Measurements from ENCODE around the gene ZYG11A.

Gene ZYG11A

DNA sequence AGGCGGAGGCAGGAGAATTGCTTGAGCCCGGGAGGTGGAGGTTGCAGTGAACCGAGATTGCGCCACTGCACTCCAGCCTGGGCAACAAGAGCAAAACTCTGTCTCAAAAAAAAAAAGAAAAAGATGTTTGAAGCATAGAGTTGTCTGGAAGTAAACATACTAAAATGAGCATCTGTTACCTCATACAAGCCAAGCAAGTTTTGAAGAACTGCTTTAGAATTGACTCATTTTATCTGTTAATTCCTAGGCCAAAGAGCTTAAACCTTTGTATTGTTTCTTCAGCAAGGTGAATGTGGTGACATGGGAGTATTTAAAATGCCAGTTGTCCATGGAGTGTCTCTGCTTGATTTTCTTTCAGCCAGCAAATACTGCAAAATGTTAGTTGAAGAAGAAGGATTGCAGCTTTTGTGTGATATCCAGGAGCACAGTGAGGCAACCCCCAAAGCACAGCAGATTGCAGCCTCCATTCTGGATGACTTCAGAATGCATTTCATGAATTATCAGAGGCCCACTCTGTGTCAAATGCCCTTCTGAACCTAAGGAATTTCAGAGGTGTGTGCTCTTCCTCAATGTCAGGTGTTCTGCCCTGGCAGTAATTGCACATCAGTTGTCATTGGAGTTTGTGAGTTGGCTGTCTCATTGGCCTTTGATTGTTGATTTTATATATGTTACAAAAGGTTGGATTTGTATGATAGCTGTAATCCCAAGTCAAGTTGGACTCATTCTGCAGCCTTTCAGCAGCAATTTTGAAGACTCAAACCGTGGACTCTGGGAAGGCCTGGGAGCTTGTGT, 50.1 kb downstream of the ZYG11A start:
- DNase-seq (ENCODE audit: extremely low read depth, insufficient read length) = no peak
- no peaks in the 10 kb centered on the region for H3K27me3 ChIP-seq (replicated peaks; ENCODE audit: control insufficient read depth, insufficient read depth, low read length)
- H3K36me3 ChIP-seq (ENCODE audit: control insufficient read depth, insufficient read depth, low read length) = peaks cover 9% of the 10 kb centered on the region
- no peak overlapping the region for H3K4me3 ChIP-seq (replicated peaks; ENCODE audit: low read depth, low read length)
- TF ChIP-seq, protein P1, sequence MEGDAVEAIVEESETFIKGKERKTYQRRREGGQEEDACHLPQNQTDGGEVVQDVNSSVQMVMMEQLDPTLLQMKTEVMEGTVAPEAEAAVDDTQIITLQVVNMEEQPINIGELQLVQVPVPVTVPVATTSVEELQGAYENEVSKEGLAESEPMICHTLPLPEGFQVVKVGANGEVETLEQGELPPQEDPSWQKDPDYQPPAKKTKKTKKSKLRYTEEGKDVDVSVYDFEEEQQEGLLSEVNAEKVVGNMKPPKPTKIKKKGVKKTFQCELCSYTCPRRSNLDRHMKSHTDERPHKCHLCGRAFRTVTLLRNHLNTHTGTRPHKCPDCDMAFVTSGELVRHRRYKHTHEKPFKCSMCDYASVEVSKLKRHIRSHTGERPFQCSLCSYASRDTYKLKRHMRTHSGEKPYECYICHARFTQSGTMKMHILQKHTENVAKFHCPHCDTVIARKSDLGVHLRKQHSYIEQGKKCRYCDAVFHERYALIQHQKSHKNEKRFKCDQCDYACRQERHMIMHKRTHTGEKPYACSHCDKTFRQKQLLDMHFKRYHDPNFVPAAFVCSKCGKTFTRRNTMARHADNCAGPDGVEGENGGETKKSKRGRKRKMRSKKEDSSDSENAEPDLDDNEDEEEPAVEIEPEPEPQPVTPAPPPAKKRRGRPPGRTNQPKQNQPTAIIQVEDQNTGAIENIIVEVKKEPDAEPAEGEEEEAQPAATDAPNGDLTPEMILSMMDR (IDR thresholded peaks at IDR 0.05; ENCODE audit: insufficient read depth, low read length, poor library complexity, severe bottlenecking) = no peak

DNA sequence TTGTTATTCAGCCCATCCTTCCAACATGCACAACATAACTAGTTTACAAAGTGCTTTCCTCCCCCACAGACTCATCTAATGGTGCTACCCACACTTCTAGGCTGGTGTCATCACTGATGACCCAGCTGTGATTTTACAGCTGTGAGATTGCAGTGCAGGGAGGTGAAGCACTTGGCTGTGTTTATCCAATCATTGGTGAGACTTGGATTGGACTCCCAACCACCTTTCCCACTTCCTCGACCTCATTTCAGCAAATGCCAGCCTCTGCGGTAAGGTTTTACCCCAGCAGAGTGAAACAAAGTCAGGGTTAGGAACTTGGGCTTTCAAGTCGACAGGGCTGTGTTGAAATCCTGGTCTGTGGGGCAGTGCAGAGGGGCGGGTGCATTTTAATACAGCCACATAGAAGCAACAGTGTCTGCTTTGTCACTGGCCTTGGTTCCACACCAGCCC, 56.9 kb downstream of the ZYG11A start:
- H3K4me3 ChIP-seq (replicated peaks; ENCODE audit: low read depth, low read length) = no peak overlapping the region
- DNase-seq (ENCODE audit: extremely low read depth, insufficient read length) = no peak
- TF ChIP-seq, protein P1 (IDR thresholded peaks at IDR 0.05; ENCODE audit: insufficient read depth, low read length, poor library complexity, severe bottlenecking) = no peak
- H3K27me3 ChIP-seq (replicated peaks; ENCODE audit: control insufficient read depth, insufficient read depth, low read length) = no peaks in the 10 kb centered on the region
- H3K36me3 ChIP-seq (ENCODE audit: control insufficient read depth, insufficient read depth, low read length) = peaks cover 11% of the 10 kb centered on the region

DNA sequence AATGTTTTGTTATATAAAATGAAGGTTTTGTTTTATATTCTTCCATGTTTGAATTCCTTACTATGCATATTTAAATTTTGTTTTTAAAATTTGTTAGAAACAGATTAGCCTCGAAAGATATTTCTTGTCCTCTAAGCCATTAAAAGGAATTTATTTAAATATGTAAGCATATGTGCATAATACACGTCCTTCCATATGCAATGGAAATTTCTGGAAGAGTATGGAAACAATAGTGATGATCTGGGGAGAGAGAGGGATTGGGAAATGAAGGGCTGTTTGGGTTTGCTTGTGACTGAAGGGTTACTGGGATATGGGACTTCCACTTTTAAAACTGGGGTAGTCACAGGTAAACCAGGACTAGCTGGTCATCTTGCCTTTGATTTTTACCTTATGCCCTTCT, 57.8 kb downstream of the ZYG11A start:
- no peaks in the 10 kb centered on the region for H3K27me3 ChIP-seq (replicated peaks; ENCODE audit: control insufficient read depth, insufficient read depth, low read length)
- peaks cover 12% of the 10 kb centered on the region for H3K36me3 ChIP-seq (ENCODE audit: control insufficient read depth, insufficient read depth, low read length)
- H3K4me3 ChIP-seq (replicated peaks; ENCODE audit: low read depth, low read length) = no peak overlapping the region
- TF ChIP-seq, protein P1 (IDR thresholded peaks at IDR 0.05; ENCODE audit: insufficient read depth, low read length, poor library complexity, severe bottlenecking) = no peak
- no peak for DNase-seq (ENCODE audit: extremely low read depth, insufficient read length)

DNA sequence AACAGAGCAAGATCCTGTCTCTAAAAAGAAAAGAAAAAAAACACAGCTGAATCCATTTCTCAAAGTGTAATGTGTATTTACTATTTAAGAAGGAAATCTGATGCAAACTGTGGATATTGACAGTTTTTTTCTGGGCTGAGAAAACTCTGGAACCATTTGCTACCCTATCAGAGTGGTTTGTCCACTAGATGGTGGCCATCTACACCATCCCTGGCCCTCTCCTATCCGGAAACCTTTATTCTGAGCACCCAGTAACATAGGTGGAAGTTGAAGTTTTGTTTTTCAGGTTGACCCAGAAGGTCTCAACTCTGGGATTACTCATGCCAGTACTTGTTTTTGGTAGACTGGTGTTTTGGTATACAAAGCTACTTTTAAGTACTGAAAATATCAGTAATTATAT, 58.8 kb downstream of the ZYG11A start:
- H3K36me3 ChIP-seq (ENCODE audit: control insufficient read depth, insufficient read depth, low read length) = peaks cover 12% of the 10 kb centered on the region
- TF ChIP-seq, protein P1 (IDR thresholded peaks at IDR 0.05; ENCODE audit: insufficient read depth, low read length, poor library complexity, severe bottlenecking) = no peak
- no peak for DNase-seq (ENCODE audit: extremely low read depth, insufficient read length)
- no peak overlapping the region for H3K4me3 ChIP-seq (replicated peaks; ENCODE audit: low read depth, low read length)
- H3K27me3 ChIP-seq (replicated peaks; ENCODE audit: control insufficient read depth, insufficient read depth, low read length) = no peaks in the 10 kb centered on the region

DNA sequence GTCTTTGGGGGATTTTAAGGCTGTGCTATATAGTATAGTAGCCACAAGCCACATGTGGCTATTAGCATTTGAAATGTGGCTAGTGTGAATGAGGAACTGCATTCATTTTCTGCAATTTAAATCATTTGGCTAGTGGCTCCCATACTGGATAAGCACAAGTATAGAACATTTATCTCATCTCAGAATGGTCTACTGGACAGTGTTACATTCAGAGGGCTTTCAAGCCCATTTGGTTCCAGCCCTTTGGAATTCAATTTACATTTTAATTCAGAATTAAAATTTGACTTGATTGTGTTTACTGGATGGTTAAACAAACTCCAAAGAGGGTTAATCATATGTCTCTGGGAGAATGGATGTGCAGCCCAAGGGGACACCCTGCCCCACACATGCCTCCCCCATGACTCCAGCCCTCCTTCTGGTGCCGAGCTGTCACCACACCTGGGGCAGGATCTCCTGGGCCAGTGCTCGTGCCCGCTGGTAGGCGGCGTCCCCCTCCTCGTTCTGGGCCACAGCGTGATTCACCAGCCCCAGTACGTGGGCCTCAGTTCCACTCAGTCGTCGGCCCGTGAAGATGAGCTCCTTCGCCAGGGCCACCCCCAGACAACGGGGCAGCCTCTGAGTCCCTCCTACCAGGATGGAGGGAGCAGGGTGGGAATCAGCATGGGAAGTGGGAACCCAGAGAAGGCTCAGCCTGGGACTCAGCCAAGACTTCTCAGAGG, 61.8 kb downstream of the ZYG11A start:
- Histone ChIP-seq H3K27me3 (replicated peaks; ENCODE audit: control insufficient read depth, insufficient read depth, low read length) (no peaks in the 10 kb centered on the region), H3K36me3 (ENCODE audit: control insufficient read depth, insufficient read depth, low read length) (peaks cover 12% of the 10 kb centered on the region), H3K4me3 (replicated peaks; ENCODE audit: low read depth, low read length) (no peak overlapping the region)
- TF ChIP-seq, protein P1 (IDR thresholded peaks at IDR 0.05; ENCODE audit: insufficient read depth, low read length, poor library complexity, severe bottlenecking) = no peak
- no peak for DNase-seq (ENCODE audit: extremely low read depth, insufficient read length)
